Left ventricle myocardium inferior (tissue), 1 donor: ENCODE data around the gene TRMT112. TPM values are rescaled to one million over a fixed set of nuclear protein-coding genes. Genes with fewer than 3 reads are reported as not detected.

ENCODE experiments used
- DNase-seq: peaks from one replicate; pipeline ENCODE4 v3.0.0-alpha.2; 2020
- H3K27ac ChIP-seq: fragments of 200-600 bp; replicated peaks from 2 replicates; pipeline ENCODE4 v1.8.0; 2021
- H3K27me3 ChIP-seq: fragments of 200-600 bp; 2 replicates; pipeline ENCODE4 v1.8.0; 2021; ENCODE audit warnings: low read depth
- H3K36me3 ChIP-seq: fragments of 200-600 bp; 2 replicates; pipeline ENCODE4 v1.8.0; 2021
- H3K4me1 ChIP-seq: fragments of 200-600 bp; 2 replicates; pipeline ENCODE4 v1.8.0; 2021
- H3K4me3 ChIP-seq: fragments of 200-600 bp; 2 replicates; pipeline ENCODE4 v1.8.0; 2021; ENCODE audit warnings: mild to moderate bottlenecking, moderate library complexity
- H3K9me3 ChIP-seq: fragments of 200-600 bp; replicated peaks from 2 replicates; pipeline ENCODE4 v1.8.0; 2021
- intact Hi-C: fragments of 100-400 bp; cut with micrococcal nuclease; formaldehyde crosslinking; loops from one replicate; pipeline ENCODE4 v1.11.0; 2022
- microRNA-seq: library from miRNA; unstranded; fragments of <30 nt; microRNA quantifications from one replicate; pipeline ENCODE4 v1.2.0, GENCODE V29; 2020
- total RNA-seq: library from RNA; stranded (reverse); fragmentation: NEBNext Ultra II Directional; extraction: Animal tissue kit (Norgen Biotek cat#: 25700); gene quantifications from one replicate; pipeline ENCODE4 v1.2.1, GENCODE V29; 2021
- TF ChIP-seq, protein P1 (sequence below): fragments of 200-600 bp; IDR thresholded peaks from 2 replicates; pipeline ENCODE4 v1.8.0; 2021; ENCODE audit warnings: antibody characterized with exemption, mild to moderate bottlenecking, borderline replicate concordance
- donor health status: DM: no; HTN: yes; CAD: no; lungs with severe emphysema.

The TRMT112 gene
- total RNA-seq, 1 donor from 2014 or later: 97.5 TPM

DNA sequence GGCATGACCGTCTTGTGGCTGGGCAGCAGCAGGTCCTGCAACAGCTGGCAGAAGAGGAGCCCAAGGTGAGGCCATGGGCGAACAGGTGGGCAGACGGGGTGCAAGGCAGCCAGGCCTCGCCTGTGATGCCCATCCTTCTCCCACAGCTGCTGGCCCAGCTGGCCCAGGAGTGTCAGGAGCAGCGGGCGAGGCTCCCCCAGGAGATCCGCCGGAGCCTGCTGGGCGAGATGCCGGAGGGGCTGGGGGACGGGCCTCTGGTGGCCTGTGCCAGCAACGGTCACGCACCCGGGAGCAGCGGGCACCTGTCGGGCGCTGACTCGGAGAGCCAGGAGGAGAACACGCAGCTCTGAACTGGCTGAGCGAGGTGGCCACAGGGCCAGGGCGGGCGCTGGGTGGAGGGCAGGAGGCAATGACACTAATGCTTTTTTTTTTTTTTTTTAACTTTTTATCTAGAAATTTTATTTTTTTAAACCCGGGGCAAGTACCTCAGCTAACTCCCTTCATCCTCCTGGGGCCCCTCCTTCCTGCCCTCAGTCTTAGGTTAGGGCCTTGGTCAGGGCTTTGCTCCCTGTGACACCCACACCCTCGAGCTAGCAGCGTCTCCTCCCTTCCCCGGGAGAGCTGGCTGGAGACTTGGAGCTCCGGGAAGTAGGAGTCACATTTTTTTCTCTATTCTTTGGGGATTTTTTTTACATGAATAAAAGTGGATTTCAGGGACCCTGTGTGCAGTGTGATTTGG, 50.0 kb downstream of the TRMT112 start:
- intact Hi-C loops: no loop called here
- TF ChIP-seq, protein P1, sequence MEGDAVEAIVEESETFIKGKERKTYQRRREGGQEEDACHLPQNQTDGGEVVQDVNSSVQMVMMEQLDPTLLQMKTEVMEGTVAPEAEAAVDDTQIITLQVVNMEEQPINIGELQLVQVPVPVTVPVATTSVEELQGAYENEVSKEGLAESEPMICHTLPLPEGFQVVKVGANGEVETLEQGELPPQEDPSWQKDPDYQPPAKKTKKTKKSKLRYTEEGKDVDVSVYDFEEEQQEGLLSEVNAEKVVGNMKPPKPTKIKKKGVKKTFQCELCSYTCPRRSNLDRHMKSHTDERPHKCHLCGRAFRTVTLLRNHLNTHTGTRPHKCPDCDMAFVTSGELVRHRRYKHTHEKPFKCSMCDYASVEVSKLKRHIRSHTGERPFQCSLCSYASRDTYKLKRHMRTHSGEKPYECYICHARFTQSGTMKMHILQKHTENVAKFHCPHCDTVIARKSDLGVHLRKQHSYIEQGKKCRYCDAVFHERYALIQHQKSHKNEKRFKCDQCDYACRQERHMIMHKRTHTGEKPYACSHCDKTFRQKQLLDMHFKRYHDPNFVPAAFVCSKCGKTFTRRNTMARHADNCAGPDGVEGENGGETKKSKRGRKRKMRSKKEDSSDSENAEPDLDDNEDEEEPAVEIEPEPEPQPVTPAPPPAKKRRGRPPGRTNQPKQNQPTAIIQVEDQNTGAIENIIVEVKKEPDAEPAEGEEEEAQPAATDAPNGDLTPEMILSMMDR: no peak
- Histone ChIP-seq H3K4me3 (peak overlapping the region; percentile 85), H3K36me3 (peaks cover 41% of the 10 kb centered on the region), H3K27me3 (no peaks in the 10 kb centered on the region), H3K9me3 (no peaks in the 10 kb centered on the region), H3K4me1 (peaks cover 49% of the 10 kb centered on the region), H3K27ac (peak overlapping the region; percentile 98)
- DNase-seq: no peak

Small RNA genes within 50 kb of the gene (microRNA-seq; reads per million reads assigned to microRNA genes)
- 0.94 reads per million for gene MIR7155

Other genes starting within 250 kb of the TRMT112 start
- 127 TPM for gene MACROD1, start 151.4 kb downstream of the TRMT112 start, total RNA-seq
- gene STIP1, start 131.4 kb downstream of the TRMT112 start, total RNA-seq: 97.4 TPM
- gene FERMT3, start 110.8 kb downstream of the TRMT112 start, total RNA-seq: 5.4 TPM
- gene TRPT1, start 91.4 kb downstream of the TRMT112 start, total RNA-seq: 82.3 TPM
- 65.2 TPM for gene NUDT22, start 91.3 kb downstream of the TRMT112 start, total RNA-seq
- 59.9 TPM for gene DNAJC4, start 87.0 kb downstream of the TRMT112 start, total RNA-seq
- gene VEGFB, start 83.0 kb downstream of the TRMT112 start, total RNA-seq: 272 TPM
- gene FKBP2, start 76.5 kb downstream of the TRMT112 start, total RNA-seq: 45.5 TPM
- 102 TPM for gene PPP1R14B, start 70.6 kb downstream of the TRMT112 start, total RNA-seq
- gene PLCB3, start 66.0 kb downstream of the TRMT112 start, total RNA-seq: 10.0 TPM
- gene BAD, start 32.9 kb downstream of the TRMT112 start, total RNA-seq: 56.3 TPM
- gene GPR137, start 31.7 kb downstream of the TRMT112 start, total RNA-seq: 28.4 TPM
- not detected for gene KCNK4, start 26.3 kb downstream of the TRMT112 start, total RNA-seq
- gene CATSPERZ, start 17.2 kb downstream of the TRMT112 start, total RNA-seq: not detected
- 213 TPM for gene ESRRA, start 12.0 kb downstream of the TRMT112 start, total RNA-seq
- gene PRDX5, start 562 bp upstream of the TRMT112 start, total RNA-seq: 321 TPM
- gene CCDC88B, start 22.6 kb upstream of the TRMT112 start, total RNA-seq: 7.5 TPM
- 16.8 TPM for gene RPS6KA4, start 41.6 kb upstream of the TRMT112 start, total RNA-seq
- not detected for gene SLC22A11, start 238.4 kb upstream of the TRMT112 start, total RNA-seq